Neural cell (in vitro differentiated cells): Measurements from ENCODE around the gene FRMD4B. TPM values are rescaled to one million over a fixed set of nuclear protein-coding genes. Genes with fewer than 3 reads are reported as not detected.

Experiments used
- H2AFZ ChIP-seq: fragments of 200-600, 300-800 bp; sonication (generic), shearing (Covaris generic); 2 replicates; pipeline ENCODE4 v1.6.0; 2014; ENCODE audit warnings: low read depth, mild to moderate bottlenecking, antibody characterized with exemption, low read length, moderate library complexity
- H3F3A ChIP-seq: fragments of 200-600 bp; shearing (Covaris generic); 2 replicates; pipeline ENCODE4 v1.6.1; 2016; ENCODE audit warnings: mild to moderate bottlenecking, moderate library complexity, mixed read lengths, antibody characterized with exemption, low read length; ENCODE audit not compliant: insufficient read depth, poor library complexity, severe bottlenecking
- H3K27ac ChIP-seq: fragments of 200-600, 300-800 bp; sonication (generic), shearing (Covaris generic); 2 replicates; pipeline ENCODE4 v1.5.1; 2014; ENCODE audit warnings: mild to moderate bottlenecking, low read length, moderate library complexity
- H3K27me3 ChIP-seq: fragments of 300-800, 200-600 bp; sonication (generic), shearing (Covaris generic); 2 replicates; pipeline ENCODE4 v1.6.0; 2014; ENCODE audit warnings: mild to moderate bottlenecking, low read depth, low read length, moderate library complexity; ENCODE audit not compliant: insufficient read depth
- H3K36me3 ChIP-seq: fragments of 300-800, 200-600 bp; sonication (generic), shearing (Covaris generic); 2 replicates; pipeline ENCODE4 v1.5.1; 2014; ENCODE audit warnings: mild to moderate bottlenecking, antibody characterized with exemption, low read length, moderate library complexity; ENCODE audit not compliant: insufficient read depth
- H3K4me2 ChIP-seq: fragments of 300-800, 200-600 bp; sonication (generic), shearing (Covaris generic); 2 replicates; pipeline ENCODE4 v1.6.0; 2014; ENCODE audit warnings: mild to moderate bottlenecking, low read length
- H3K4me3 ChIP-seq: fragments of 300-800, 200-600 bp; sonication (generic), shearing (Covaris generic); 2 replicates; pipeline ENCODE4 v1.5.1; 2014; ENCODE audit warnings: mild to moderate bottlenecking, low read length, moderate library complexity
- H3K79me2 ChIP-seq: fragments of 200-600 bp; shearing (Covaris generic); replicated peaks from 2 replicates; pipeline ENCODE4 v1.6.0; 2014; ENCODE audit warnings: mild to moderate bottlenecking, low read length, moderate library complexity; ENCODE audit not compliant: insufficient read depth
- H3K9ac ChIP-seq: fragments of 300-800, 200-600 bp; sonication (generic), shearing (Covaris generic); 2 replicates; pipeline ENCODE4 v1.6.1; 2016; ENCODE audit warnings: mild to moderate bottlenecking, low read length, mixed read lengths
- H3K9me2 ChIP-seq: fragments of 200-600 bp; shearing (Covaris generic); 2 replicates; pipeline ENCODE4 v1.6.1; 2016; ENCODE audit warnings: mild to moderate bottlenecking, low read length, mixed read lengths; ENCODE audit not compliant: insufficient read depth
- H3K9me3 ChIP-seq: fragments of 200-600, 300-800 bp; sonication (generic), shearing (Covaris generic); 2 replicates; pipeline ENCODE4 v1.6.1; 2016; ENCODE audit warnings: mild to moderate bottlenecking, mixed run types, low read length, moderate library complexity, mixed read lengths
- H4K20me1 ChIP-seq: fragments of 200-600 bp; shearing (Covaris generic); 2 replicates; pipeline ENCODE4 v1.6.1; 2016; ENCODE audit warnings: mild to moderate bottlenecking, mixed run types; ENCODE audit not compliant: insufficient read depth
- CTCF ChIP-seq: fragments of 450-650 bp; IDR thresholded peaks from 2 replicates; pipeline ENCODE4 v1.5.1; 2014; ENCODE audit warnings: antibody characterized with exemption, mild to moderate bottlenecking, moderate library complexity; ENCODE audit not compliant: poor library complexity, severe bottlenecking
- EP300 ChIP-seq: fragments of 450-650 bp; conservative IDR thresholded peaks from 2 replicates; pipeline ENCODE4 v1.6.1; 2014; ENCODE audit warnings: antibody characterized with exemption, mild to moderate bottlenecking, moderate library complexity; ENCODE audit not compliant: poor library complexity, severe bottlenecking
- EZH2 ChIP-seq: fragments of 200-600, 300-800 bp; shearing (Covaris generic), sonication (generic); IDR thresholded peaks from 2 replicates; pipeline ENCODE4 v1.6.1; 2014; ENCODE audit warnings: antibody characterized with exemption, low read length, borderline replicate concordance, mild to moderate bottlenecking; ENCODE audit not compliant: insufficient read depth, poor library complexity, severe bottlenecking
- MXI1 ChIP-seq: fragments of 450-650 bp; conservative IDR thresholded peaks from 2 replicates; pipeline ENCODE4 v1.6.1; 2014; ENCODE audit warnings: antibody characterized with exemption, mild to moderate bottlenecking; ENCODE audit not compliant: poor library complexity, severe bottlenecking
- POLR2AphosphoS5 ChIP-seq: IDR thresholded peaks from 2 replicates; pipeline ENCODE4 v1.6.1; 2012
- RAD21 ChIP-seq: fragments of 450-650 bp; conservative IDR thresholded peaks from 2 replicates; pipeline ENCODE4 v1.6.1; 2014; ENCODE audit warnings: antibody characterized with exemption, mild to moderate bottlenecking, moderate library complexity
- SMC3 ChIP-seq: fragments of 450-650 bp; conservative IDR thresholded peaks from 2 replicates; pipeline ENCODE4 v1.6.1; 2014; ENCODE audit warnings: antibody characterized with exemption, mild to moderate bottlenecking, moderate library complexity; ENCODE audit not compliant: poor library complexity
- TAF1 ChIP-seq: IDR thresholded peaks from 2 replicates; pipeline ENCODE4 v1.6.1; 2012; ENCODE audit warnings: low read depth
- polyA plus RNA-seq: library from polyadenylated mRNA; depleted of rRNA; stranded (reverse); fragments of >200 nt; gene quantifications from 2 replicates; pipeline ENCODE4 v1.2.3, GENCODE V29; 2014
- TF ChIP-seq, protein P1 (sequence below): IDR thresholded peaks from 2 replicates; pipeline ENCODE4 v1.6.1; 2012; ENCODE audit warnings: borderline replicate concordance

The FRMD4B gene
- polyA plus RNA-seq, 1 donor from 2014 or later = 6.2 TPM

- Histone ChIP-seq H3K27me3 (no peaks in the 10 kb centered on the region), H3K9ac (no peak overlapping the region), H3K79me2 (no peaks in the 10 kb centered on the region), H4K20me1 (no peaks in the 10 kb centered on the region), H3K4me2 (no peak overlapping the region), H3K36me3 (no peaks in the 10 kb centered on the region), H3K4me3 (no peak overlapping the region), H3K9me3 (no peaks in the 10 kb centered on the region), H3K9me2 (no peaks in the 10 kb centered on the region), H3K27ac (no peak overlapping the region), H3F3A (no peaks in the 10 kb centered on the region), H2AFZ (no peak overlapping the region)
- TF ChIP-seq SMC3 (no peak), POLR2AphosphoS5 (no peak), TAF1 (no peak), RAD21 (no peak), EP300 (no peak), EZH2 (no peak), MXI1 (no peak), CTCF (no peak)
- TF ChIP-seq, protein P1, sequence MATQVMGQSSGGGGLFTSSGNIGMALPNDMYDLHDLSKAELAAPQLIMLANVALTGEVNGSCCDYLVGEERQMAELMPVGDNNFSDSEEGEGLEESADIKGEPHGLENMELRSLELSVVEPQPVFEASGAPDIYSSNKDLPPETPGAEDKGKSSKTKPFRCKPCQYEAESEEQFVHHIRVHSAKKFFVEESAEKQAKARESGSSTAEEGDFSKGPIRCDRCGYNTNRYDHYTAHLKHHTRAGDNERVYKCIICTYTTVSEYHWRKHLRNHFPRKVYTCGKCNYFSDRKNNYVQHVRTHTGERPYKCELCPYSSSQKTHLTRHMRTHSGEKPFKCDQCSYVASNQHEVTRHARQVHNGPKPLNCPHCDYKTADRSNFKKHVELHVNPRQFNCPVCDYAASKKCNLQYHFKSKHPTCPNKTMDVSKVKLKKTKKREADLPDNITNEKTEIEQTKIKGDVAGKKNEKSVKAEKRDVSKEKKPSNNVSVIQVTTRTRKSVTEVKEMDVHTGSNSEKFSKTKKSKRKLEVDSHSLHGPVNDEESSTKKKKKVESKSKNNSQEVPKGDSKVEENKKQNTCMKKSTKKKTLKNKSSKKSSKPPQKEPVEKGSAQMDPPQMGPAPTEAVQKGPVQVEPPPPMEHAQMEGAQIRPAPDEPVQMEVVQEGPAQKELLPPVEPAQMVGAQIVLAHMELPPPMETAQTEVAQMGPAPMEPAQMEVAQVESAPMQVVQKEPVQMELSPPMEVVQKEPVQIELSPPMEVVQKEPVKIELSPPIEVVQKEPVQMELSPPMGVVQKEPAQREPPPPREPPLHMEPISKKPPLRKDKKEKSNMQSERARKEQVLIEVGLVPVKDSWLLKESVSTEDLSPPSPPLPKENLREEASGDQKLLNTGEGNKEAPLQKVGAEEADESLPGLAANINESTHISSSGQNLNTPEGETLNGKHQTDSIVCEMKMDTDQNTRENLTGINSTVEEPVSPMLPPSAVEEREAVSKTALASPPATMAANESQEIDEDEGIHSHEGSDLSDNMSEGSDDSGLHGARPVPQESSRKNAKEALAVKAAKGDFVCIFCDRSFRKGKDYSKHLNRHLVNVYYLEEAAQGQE = no peak
Observed at GRCh38 chr3:69420781-69421520, 35.1 kb upstream of the FRMD4B start.

DNA sequence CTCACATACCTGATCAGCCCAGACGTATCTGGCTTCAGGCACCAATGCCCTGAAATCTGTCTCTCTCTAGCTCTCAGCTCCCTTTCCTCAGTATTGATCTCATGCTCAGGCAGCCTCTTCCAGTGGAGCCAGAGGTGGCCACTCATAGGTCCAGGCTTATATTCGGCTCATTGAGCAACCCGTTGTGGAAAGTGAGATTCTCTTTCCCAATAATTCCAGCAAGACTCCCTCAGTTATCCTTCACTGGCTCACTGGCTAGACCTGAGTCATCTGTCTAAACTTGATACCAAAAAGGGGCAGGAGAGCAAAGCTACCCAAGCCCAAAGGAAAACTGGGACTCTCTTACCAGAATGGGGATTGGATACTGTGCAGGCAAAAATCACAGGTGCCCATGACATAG, 33.4 kb upstream of the FRMD4B start:
- Histone ChIP-seq H3K9me3 (no peaks in the 10 kb centered on the region), H3F3A (no peaks in the 10 kb centered on the region), H4K20me1 (no peaks in the 10 kb centered on the region), H3K27me3 (no peaks in the 10 kb centered on the region), H3K36me3 (no peaks in the 10 kb centered on the region), H3K4me2 (no peak overlapping the region), H2AFZ (no peak overlapping the region), H3K79me2 (no peaks in the 10 kb centered on the region), H3K9me2 (no peaks in the 10 kb centered on the region), H3K9ac (no peak overlapping the region), H3K27ac (no peak overlapping the region), H3K4me3 (no peak overlapping the region)
- TF ChIP-seq CTCF = no peak
- no peak for TF ChIP-seq EP300
- TF ChIP-seq, protein P1 = no peak
- TF ChIP-seq POLR2AphosphoS5 = no peak
- no peak for TF ChIP-seq MXI1
- TF ChIP-seq SMC3 = no peak
- TF ChIP-seq RAD21 = no peak
- no peak for TF ChIP-seq TAF1
- no peak for TF ChIP-seq EZH2
